Kidney (tissue), 14 donors: ENCODE data around the gene HOXA7. TPM values are rescaled to one million over a fixed set of nuclear protein-coding genes. Genes with fewer than 3 reads are reported as not detected.

Source experiments
- DNase-seq, 5 donors: peaks; one replicate each; pipeline ENCODE4 v3.0.0-alpha.2; 2013 to 2020
- FAIRE-seq: peaks from 2 replicates; lab custom pipeline; 2012; peaks lifted over from hg19 to GRCh38; lab: Jason Lieb, UNC
- H3K27ac ChIP-seq, 2 donors: one replicate each; pipeline ENCODE4 v1.7.0; 2013; ENCODE audit warnings: low read depth in 2 of 2, low read length in 2 of 2, inconsistent platforms in 1 of 2
- H3K27me3 ChIP-seq: one replicate; pipeline ENCODE4 v1.7.1; 2013; ENCODE audit warnings: low read length, inconsistent platforms; ENCODE audit not compliant: control insufficient read depth, insufficient read depth
- H3K36me3 ChIP-seq, 3 donors: one replicate each; pipeline versions ENCODE4 v1.7.0 to v1.7.1; 2013; ENCODE audit warnings: low read length in 3 of 3, control low read depth in 1 of 3, inconsistent platforms in 1 of 3; ENCODE audit not compliant: insufficient read depth in 3 of 3, control insufficient read depth in 2 of 3
- H3K4me1 ChIP-seq, 3 donors: one replicate each; pipeline versions ENCODE4 v1.7.0 to v1.7.1; 2013; ENCODE audit warnings: low read length in 3 of 3, inconsistent platforms in 1 of 3, low read depth in 1 of 3; ENCODE audit not compliant: control insufficient read depth in 2 of 3, insufficient read depth in 2 of 3
- H3K4me3 ChIP-seq, 3 donors: one replicate each; pipeline versions ENCODE4 v1.7.0 to v1.8.1; 2013; ENCODE audit warnings: low read length in 3 of 3, control low read depth in 1 of 3, inconsistent platforms in 1 of 3
- H3K9ac ChIP-seq, 3 donors: one replicate each; pipeline versions ENCODE4 v1.7.0 to v1.7.1; 2013; ENCODE audit warnings: low read length in 3 of 3, control low read depth in 1 of 3, inconsistent platforms in 1 of 3
- H3K9me3 ChIP-seq, 3 donors: one replicate each; pipeline versions ENCODE4 v1.7.0 to v1.7.1; 2013; ENCODE audit warnings: low read length in 3 of 3, control low read depth in 1 of 3, inconsistent platforms in 1 of 3; ENCODE audit not compliant: control insufficient read depth in 2 of 3, insufficient read depth in 1 of 3
- intact Hi-C: fragments of 100-400 bp; cut with DNase I; formaldehyde crosslinking; loops from one replicate; pipeline ENCODE4 v1.11.1; 2022
- polyA plus RNA-seq: library from polyadenylated mRNA; stranded (reverse); fragments of 350-450 nt; fragmentation: Illumina TruSeq; extraction: RNeasy Lipid Tissue Mini Kit (QIAGEN cat#74804); gene quantifications from one replicate; pipeline ENCODE4 v1.2.3, GENCODE V29; 2014; ENCODE audit warnings: low read depth, low replicate concordance; ENCODE audit not compliant: insufficient read depth
- total RNA-seq: library from RNA; stranded (reverse); fragmentation: NEBNext Ultra II Directional; extraction: Animal tissue kit (Norgen Biotek cat#: 25700); gene quantifications from one replicate; pipeline ENCODE4 v1.2.1, GENCODE V29; 2021
- TF ChIP-seq, protein P1 (sequence below): IDR thresholded peaks from 3 replicates; pipeline ENCODE4 v1.5.1; 2012; ENCODE audit warnings: mild to moderate bottlenecking, moderate library complexity, borderline replicate concordance; ENCODE audit not compliant: insufficient read depth; ENCODE audit errors: extremely low read depth
- donor health status: control.
- donor health status: control.
- donor health status: control.
- donor health status: control.
- donor health status: control.
- donor health status: DM: yes; HTN: yes; CAD: no.
- donor health status: Normal renal cell carcinoma (clear cell type).

Gene HOXA7
- total and polyA plus RNA-seq, 2 donors from 2014 or later = 23.8 to 31.3 TPM

DNA sequence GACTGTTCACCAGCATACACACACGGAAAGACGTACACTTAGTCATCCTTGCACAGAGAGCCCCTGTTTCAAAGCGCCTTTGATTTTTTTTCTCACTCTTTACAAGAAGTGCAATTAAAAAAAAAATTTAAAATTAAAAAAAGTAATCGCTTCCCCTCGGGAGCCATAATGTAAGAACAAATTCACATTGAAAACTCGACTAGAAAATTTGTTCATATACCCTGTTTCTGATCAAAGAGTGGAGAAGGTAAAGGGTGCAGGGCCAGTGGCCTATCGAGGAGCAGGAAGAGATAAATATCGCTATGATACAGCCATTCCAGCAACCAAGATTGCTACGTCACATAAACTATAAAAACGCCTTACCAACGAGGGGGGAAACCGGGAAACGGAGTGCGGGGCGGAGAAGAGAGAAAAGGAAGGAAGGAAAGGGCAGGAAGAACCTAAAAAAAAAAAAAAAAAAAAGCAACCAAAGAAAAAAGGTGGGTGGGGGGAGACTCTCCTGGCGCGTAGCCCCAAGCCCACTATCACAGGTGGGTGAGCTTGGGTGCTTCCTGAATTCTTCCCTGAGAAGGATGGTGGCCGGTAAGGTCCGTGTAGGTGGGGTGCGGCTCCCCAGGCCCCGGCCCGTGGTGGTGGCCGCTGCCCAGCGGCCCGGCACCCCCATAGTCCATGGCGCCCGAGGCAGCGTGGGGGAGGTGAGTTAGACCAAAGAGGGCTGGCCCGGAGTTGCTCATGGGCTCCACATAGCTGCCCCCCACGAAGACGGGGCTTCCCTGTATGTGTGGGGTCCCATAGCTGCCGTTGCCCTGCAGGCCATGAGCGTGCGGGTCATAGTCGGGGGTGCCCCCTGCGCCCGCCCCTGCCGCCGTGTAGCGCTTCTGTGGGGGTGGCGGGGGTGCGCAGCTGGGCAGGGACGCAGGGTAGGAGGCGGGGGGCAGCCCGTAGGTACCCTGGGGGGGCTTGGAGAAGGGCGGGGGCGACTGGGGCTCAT, 48.8 kb downstream of the HOXA7 start:
- DNase-seq (peak in 4 of 5 donors; percentile 63 to 80 (median 68)), FAIRE-seq (no peak)
- H3K4me3 ChIP-seq = peak overlapping the region in 1 of 3 donors; percentile 43
- H3K9ac ChIP-seq = peak overlapping the region in 2 of 3 donors; percentile 17 to 59
- no peaks in the 10 kb centered on the region for H3K27me3 ChIP-seq
- H3K9me3 ChIP-seq = no peaks in the 10 kb centered on the region
- H3K27ac ChIP-seq = peak overlapping the region; percentile 78 to 87
- peaks cover 19 to 21% (median 19%) of the 10 kb centered on the region in 3 donors for H3K4me1 ChIP-seq
- intact Hi-C loops = no loop called here
- peaks cover 0 to 5% (median 4%) of the 10 kb centered on the region in 3 donors for H3K36me3 ChIP-seq
- TF ChIP-seq, protein P1, sequence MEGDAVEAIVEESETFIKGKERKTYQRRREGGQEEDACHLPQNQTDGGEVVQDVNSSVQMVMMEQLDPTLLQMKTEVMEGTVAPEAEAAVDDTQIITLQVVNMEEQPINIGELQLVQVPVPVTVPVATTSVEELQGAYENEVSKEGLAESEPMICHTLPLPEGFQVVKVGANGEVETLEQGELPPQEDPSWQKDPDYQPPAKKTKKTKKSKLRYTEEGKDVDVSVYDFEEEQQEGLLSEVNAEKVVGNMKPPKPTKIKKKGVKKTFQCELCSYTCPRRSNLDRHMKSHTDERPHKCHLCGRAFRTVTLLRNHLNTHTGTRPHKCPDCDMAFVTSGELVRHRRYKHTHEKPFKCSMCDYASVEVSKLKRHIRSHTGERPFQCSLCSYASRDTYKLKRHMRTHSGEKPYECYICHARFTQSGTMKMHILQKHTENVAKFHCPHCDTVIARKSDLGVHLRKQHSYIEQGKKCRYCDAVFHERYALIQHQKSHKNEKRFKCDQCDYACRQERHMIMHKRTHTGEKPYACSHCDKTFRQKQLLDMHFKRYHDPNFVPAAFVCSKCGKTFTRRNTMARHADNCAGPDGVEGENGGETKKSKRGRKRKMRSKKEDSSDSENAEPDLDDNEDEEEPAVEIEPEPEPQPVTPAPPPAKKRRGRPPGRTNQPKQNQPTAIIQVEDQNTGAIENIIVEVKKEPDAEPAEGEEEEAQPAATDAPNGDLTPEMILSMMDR = no peak

- Histone ChIP-seq H3K27ac (peak overlapping the region; percentile 78 to 79), H3K9ac (peak overlapping the region in 2 of 3 donors; percentile 17 to 65), H3K4me1 (peaks cover 19 to 21% (median 19%) of the 10 kb centered on the region in 3 donors), H3K27me3 (no peaks in the 10 kb centered on the region), H3K36me3 (peaks cover 0 to 5% (median 4%) of the 10 kb centered on the region in 3 donors), H3K4me3 (peak overlapping the region in 2 of 3 donors; percentile 26 to 55), H3K9me3 (no peaks in the 10 kb centered on the region)
- no peak for FAIRE-seq
- TF ChIP-seq, protein P1 = no peak
- DNase-seq = peak in 2 of 5 donors; percentile 44 to 52
- intact Hi-C loops = no loop called here
These were observed 49.6 kb downstream of the HOXA7 start for GRCh38 chr7:27106901-27107240.

DNA sequence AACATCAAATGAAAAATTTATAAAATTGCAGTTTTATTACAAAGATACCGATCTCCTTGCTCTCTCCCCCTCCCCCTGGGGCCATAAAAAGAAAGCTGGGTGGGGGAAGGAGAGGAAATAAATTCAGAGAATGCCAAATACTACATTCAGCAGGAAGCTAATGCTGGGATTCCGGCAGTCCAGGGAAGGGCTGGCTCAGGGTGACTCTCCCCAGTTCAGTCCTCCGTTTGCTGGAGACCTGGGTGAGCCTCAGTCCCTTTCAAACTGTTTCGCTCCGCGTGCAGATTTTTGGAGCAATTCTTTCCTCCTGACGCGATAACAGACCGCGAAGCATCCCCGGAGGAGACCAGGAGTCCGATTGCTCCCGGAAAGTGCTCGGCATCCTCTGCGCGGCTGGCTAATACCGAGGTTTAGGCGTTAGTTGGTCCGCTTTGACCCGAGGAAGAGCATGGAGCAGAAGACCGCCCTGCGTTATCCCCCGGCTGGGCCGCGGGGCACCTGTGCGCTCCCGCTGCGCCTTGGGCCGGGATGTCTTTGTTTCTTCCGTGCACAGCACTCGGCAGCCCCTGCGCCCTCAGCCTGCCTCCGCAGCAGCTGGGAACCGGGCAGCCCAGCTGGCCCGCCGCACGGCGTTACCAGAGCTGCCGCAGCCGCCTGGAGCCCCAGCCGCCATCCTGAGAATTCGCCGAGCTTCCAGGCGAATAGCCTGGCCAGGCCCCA, 50.1 kb downstream of the HOXA7 start:
- H3K4me1 ChIP-seq = peaks cover 19 to 21% (median 19%) of the 10 kb centered on the region in 3 donors
- H3K27ac ChIP-seq = peak overlapping the region; percentile 78 to 79
- H3K4me3 ChIP-seq = peak overlapping the region; percentile 41 to 61 (median 55)
- peak overlapping the region; percentile 1 to 65 (median 9) for H3K9ac ChIP-seq
- intact Hi-C loops = no loop called here
- TF ChIP-seq, protein P1 = no peak
- no peak for FAIRE-seq
- no peaks in the 10 kb centered on the region for H3K9me3 ChIP-seq
- peaks cover 0 to 5% (median 4%) of the 10 kb centered on the region in 3 donors for H3K36me3 ChIP-seq
- no peaks in the 10 kb centered on the region for H3K27me3 ChIP-seq
- peak; percentile 51 to 80 (median 71) for DNase-seq
